ENCODE results near the gene DENND1B.
"Not testable (repeated sequence)": the region's sequence is repeated elsewhere in the genome, so short reads cannot be mapped to it uniquely, and the experiment has no call there.

Gene DENND1B

DNA sequence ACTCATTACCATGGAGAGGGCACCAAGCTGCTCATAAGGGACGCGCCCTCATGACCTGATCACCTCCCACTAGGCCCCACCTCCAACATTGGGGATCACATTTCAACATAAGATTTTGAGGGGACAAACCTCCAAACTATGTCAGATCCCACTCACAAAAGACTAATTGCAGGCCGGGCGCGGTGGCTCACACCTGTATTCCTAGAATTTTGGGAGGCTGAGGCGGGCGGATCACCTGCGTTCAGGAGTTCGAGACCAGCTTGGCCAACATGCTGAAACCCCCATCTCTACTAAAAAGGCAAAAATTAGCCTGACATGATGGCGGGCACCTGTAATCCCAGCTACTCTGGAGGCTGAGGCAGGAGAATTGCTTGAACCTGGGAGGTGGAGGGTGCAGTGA lies 278.6 kb downstream of the DENND1B start:
- TF ChIP-seq CTCF (IDR thresholded peaks at IDR 0.05; ENCODE audit: extremely low read depth, missing control alignments), result no peak
- DNase-seq (ENCODE audit: low spot score), result no peak

GRCh38 chr1:197491505-197491904 lies 283.8 kb downstream of the DENND1B start:
- not testable (repeated sequence) for DNase-seq (ENCODE audit: low spot score)

DNA sequence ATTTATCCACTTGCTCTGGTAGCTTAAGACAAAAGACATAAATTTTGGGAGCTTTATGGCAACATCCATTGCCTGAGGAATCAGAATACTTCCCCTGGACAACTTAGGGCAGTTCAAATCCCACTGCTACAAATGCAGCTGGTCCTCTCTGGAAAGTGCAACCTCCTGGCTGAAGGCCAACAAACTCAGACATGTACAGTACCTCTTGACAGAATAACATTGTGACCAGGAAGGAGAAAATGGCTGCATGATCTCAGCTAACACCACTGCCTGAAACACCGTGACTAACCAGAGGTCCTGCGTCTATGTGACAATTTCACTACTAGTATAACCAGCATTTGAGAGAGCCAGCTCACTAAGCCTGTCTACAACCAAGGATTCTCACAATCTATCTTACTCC lies 288.3 kb downstream of the DENND1B start:
- no peak for DNase-seq (ENCODE audit: low spot score)
- TF ChIP-seq CTCF (IDR thresholded peaks at IDR 0.05; ENCODE audit: extremely low read depth, missing control alignments), result no peak

DNA sequence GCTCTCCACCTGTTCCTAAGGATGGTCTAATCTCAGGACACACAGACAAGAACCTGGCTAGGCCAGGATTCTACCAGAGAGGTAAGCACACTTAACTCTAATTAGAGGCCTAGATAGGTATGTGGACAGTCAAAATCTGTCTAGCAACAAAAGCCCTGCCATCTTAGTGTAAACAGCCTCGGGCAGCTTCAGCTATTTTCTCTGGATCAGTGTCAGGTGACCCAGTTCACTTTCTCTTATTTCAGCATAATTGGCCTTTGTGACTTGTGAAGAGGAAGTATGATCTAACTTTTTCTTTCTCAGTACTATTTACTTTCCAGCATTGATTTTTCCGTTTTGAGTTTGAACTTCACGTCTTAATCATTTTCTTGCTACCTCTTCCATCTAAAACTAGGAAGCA lies 289.5 kb downstream of the DENND1B start:
- no peak for DNase-seq (ENCODE audit: low spot score)
- no peak for TF ChIP-seq CTCF (IDR thresholded peaks at IDR 0.05; ENCODE audit: extremely low read depth, missing control alignments)

- DNase-seq (ENCODE audit: low spot score), result no peak
- TF ChIP-seq CTCF (IDR thresholded peaks at IDR 0.05; ENCODE audit: extremely low read depth, missing control alignments), result no peak
These were observed 294.2 kb downstream of the DENND1B start for GRCh38 chr1:197481101-197481500.

- TF ChIP-seq CTCF (IDR thresholded peaks at IDR 0.05; ENCODE audit: extremely low read depth, missing control alignments), result no peak
- no peak for DNase-seq (ENCODE audit: low spot score)
These were observed 294.8 kb downstream of the DENND1B start for GRCh38 chr1:197480446-197480845.

GRCh38 chr1:197472141-197472540 lies 303.1 kb downstream of the DENND1B start:
- DNase-seq (ENCODE audit: low spot score), result no peak
- TF ChIP-seq CTCF (IDR thresholded peaks at IDR 0.05; ENCODE audit: extremely low read depth, missing control alignments), result no peak

GRCh38 chr1:197471248-197471985 lies 303.9 kb downstream of the DENND1B start:
- no peak for DNase-seq (ENCODE audit: low spot score)
- TF ChIP-seq CTCF (IDR thresholded peaks at IDR 0.05; ENCODE audit: extremely low read depth, missing control alignments), result no peak
